GM21786 (cell line): ENCODE results near the gene LRCH1.

Experiments used
- ATAC-seq: cut with Tn5 transposase; IDR thresholded peaks from one replicate; pipeline ENCODE4 v1.9.1; 2021; ENCODE audit not compliant: unreplicated experiment

Gene LRCH1

GRCh38 chr13:46782066-46782465, 229.1 kb downstream of the LRCH1 start:
- ATAC-seq = no peak

- ATAC-seq = no peak
Measured at GRCh38 chr13:46782691-46783090, 229.7 kb downstream of the LRCH1 start.

GRCh38 chr13:46783504-46783903, 230.5 kb downstream of the LRCH1 start:
- ATAC-seq = no peak

GRCh38 chr13:46795321-46795720, 242.4 kb downstream of the LRCH1 start:
- ATAC-seq = no peak

- ATAC-seq = no peak
Measured at GRCh38 chr13:46796129-46796514, 243.2 kb downstream of the LRCH1 start.

GRCh38 chr13:46796515-46797474, 243.8 kb downstream of the LRCH1 start, which contains the start of gene ESD:
TSS of gene ESD (minus strand) at chr13:46797161. CDS start at chr13:46791413, 5,748 bp downstream.
- ATAC-seq = peak; percentile 91

GRCh38 chr13:46797501-46798237, 244.7 kb downstream of the LRCH1 start:
- no peak for ATAC-seq

GRCh38 chr13:46799139-46799538, 246.2 kb downstream of the LRCH1 start:
- no peak for ATAC-seq

GRCh38 chr13:46801858-46802257, 248.9 kb downstream of the LRCH1 start:
- no peak for ATAC-seq
